ENCODE data around the gene NXF1. TPM values are rescaled to one million over a fixed set of nuclear protein-coding genes. Genes with fewer than 3 reads are reported as not detected.
A peak's percentile ranks its signal among the peaks of the same experiment; 100 is the strongest.

Gene NXF1
- total and polyA plus RNA-seq, 2 of the 13 experiments (the other 11 are each of a cell fraction or from before 2014, with no cell fraction given), result 30.4 to 30.9 TPM

DNA sequence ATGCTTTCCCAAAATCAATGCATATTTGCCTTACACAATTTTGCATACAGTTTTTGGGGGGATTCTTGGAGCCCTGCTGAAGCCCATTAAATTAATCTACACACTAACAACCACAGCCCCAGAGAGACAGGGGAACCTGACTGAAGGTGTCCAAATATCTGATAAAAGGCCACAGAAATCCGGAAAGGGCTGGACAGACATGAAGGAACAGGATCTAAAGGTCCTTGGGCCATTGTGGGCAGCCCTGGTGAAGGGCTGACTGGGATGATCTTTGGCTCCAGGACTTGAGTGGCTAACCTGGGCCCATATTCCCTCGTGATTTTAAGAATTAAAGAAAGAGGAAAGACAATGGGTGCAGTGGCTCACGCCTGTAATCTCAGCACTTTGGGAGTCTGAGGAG, 40.9 kb upstream of the NXF1 start:
- Histone ChIP-seq H3K9ac (ENCODE audit: insufficient read depth, low read depth, low read length) (0 out of 2 replicates have a peak overlapping the region, but pooled peaks have one; percentile 8), H3K79me2 (ENCODE audit: insufficient read depth, low read length) (no peaks in the 10 kb centered on the region), H3K27ac (ENCODE audit: extremely low read length, insufficient read depth, low read length) (peak overlapping the region; percentile 48), H3K4me1 (ENCODE audit: insufficient read depth, low read length) (peaks cover 50% of the 10 kb centered on the region), H3K9me3 (ENCODE audit: low read length) (no peaks in the 10 kb centered on the region), H3K36me3 (replicated peaks in 1 of 2; ENCODE audit: control insufficient read depth in 1 of 2, insufficient read depth in 2 of 2, low read length in 2 of 2) (no peaks in the 10 kb centered on the region), H3K27me3 (ENCODE audit: control insufficient read depth in 1 of 2, insufficient read depth in 2 of 2, low read length in 2 of 2) (no peaks in the 10 kb centered on the region), H3K4me3 (replicated peaks in 1 of 3; ENCODE audit: insufficient read depth in 1 of 3, low read depth in 2 of 3, low read length in 3 of 3) (no peak overlapping the region), H3K4me2 (ENCODE audit: low read depth, low read length) (peak overlapping the region; percentile 23; the same call in 1 of the 2 replicates), H2AFZ (ENCODE audit: low read length) (no peak overlapping the region), H4K20me1 (ENCODE audit: insufficient read depth, low read length) (no peaks in the 10 kb centered on the region)
- FAIRE-seq (no peak), DNase-seq (ENCODE audit: low spot score) (peak; percentile 69), ATAC-seq (peak; percentile 5; the same call in 1 of the 3 replicates)
- ChIA-PET CTCF (ENCODE audit: low intra/inter-chr PET ratio, low total read pairs) (no interaction called here), POLR2A (interaction anchor here (4.9 kb wide), 1 partner anchor 10 kb away, joined by 51 read pairs; no protein-coding TSS in a partner anchor)
- 25% methylated on average over 3 of the region's 3 CpGs for WGBS (ENCODE audit: low lambda C conversion rate)
- in situ Hi-C loops (cut with HindIII; ENCODE audit: extremely low pct_ligation_motif_present, low pct_unique_long_range_greater_than_20kb), result no loop called here
- intact Hi-C loops (cut with micrococcal nuclease; ENCODE audit: unreplicated experiment), result no loop called here
- no TSS peak for BruUV-seq (replicated peaks)
- TF ChIP-seq SAP130 (CRISPR knock-in tag; IDR thresholded peaks at IDR 0.05; ENCODE audit: low read depth) (peak; percentile 39; the same call in 1 of the 2 replicates), SOX13 (IDR thresholded peaks at IDR 0.05) (no peak), SOX13 (CRISPR knock-in tag; conservative IDR thresholded peaks at IDR 0.05 in 1 of 2, IDR thresholded peaks at IDR 0.05 in 1 of 2) (peak in 1 of 2 experiments; percentile 32; a peak in 1 of 4 replicates), HNF4A (CRISPR knock-in tag; IDR thresholded peaks at IDR 0.05) (peak; percentile 82), JUNB (CRISPR knock-in tag; IDR thresholded peaks at IDR 0.05; ENCODE audit: borderline replicate concordance) (no peak), ETV5 (CRISPR knock-in tag; IDR thresholded peaks at IDR 0.05; ENCODE audit: borderline replicate concordance) (peak; percentile 66; the same call in 1 of the 2 replicates), ZNF644 (CRISPR knock-in tag; IDR thresholded peaks at IDR 0.05; ENCODE audit: low read depth) (0 out of 2 replicates have a peak, but pooled peaks have one; percentile 53), CEBPG (CRISPR knock-in tag; IDR thresholded peaks at IDR 0.05) (peak; percentile 74), MED1 (CRISPR knock-in tag; IDR thresholded peaks at IDR 0.05) (peak; percentile 44; the same call in 1 of the 2 replicates), GATAD2A (CRISPR knock-in tag; IDR thresholded peaks at IDR 0.05) (peak; percentile 44; the same call in 1 of the 2 replicates), PHB2 (IDR thresholded peaks at IDR 0.05; ENCODE audit: partially characterized antibody) (no peak), EP300 (IDR thresholded peaks at IDR 0.05; ENCODE audit: low read depth in 2 of 2, low read length in 2 of 2) (peak in 1 of 2 experiments; percentile 48; a peak in 1 of 4 replicates), EP300 (CRISPR knock-in tag; IDR thresholded peaks at IDR 0.05; ENCODE audit: borderline replicate concordance) (no peak), SP5 (CRISPR knock-in tag; IDR thresholded peaks at IDR 0.05; ENCODE audit: borderline replicate concordance, low read depth) (peak; percentile 70; the same call in 1 of the 2 replicates), HNRNPUL1 (IDR thresholded peaks at IDR 0.05; ENCODE audit: low read depth, low read length) (no peak), ZNF629 (CRISPR knock-in tag; conservative IDR thresholded peaks at IDR 0.05) (no peak), TEAD3 (CRISPR knock-in tag; optimal IDR thresholded peaks at IDR 0.05; ENCODE audit: borderline replicate concordance) (peak; percentile 33), MED8 (CRISPR knock-in tag; IDR thresholded peaks at IDR 0.05; ENCODE audit: insufficient replicate concordance) (no peak), ZNF766 (CRISPR knock-in tag; IDR thresholded peaks at IDR 0.05; ENCODE audit: borderline replicate concordance) (no peak), MATR3 (CRISPR knock-in tag; IDR thresholded peaks at IDR 0.05) (no peak)
- TF ChIP-seq, protein P1, sequence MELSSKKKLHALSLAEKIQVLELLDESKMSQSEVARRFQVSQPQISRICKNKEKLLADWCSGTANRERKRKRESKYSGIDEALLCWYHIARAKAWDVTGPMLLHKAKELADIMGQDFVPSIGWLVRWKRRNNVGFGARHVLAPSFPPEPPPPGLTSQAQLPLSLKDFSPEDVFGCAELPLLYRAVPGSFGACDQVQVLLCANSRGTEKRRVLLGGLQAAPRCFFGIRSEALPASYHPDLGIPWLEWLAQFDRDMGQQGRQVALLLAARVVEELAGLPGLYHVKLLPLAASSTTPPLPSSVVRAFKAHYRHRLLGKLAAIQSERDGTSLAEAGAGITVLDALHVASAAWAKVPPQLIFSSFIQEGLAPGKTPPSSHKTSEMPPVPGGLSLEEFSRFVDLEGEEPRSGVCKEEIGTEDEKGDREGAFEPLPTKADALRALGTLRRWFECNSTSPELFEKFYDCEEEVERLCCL (CRISPR knock-in tag; IDR thresholded peaks at IDR 0.05; ENCODE audit: borderline replicate concordance), result no peak
- TF ChIP-seq, protein P2, sequence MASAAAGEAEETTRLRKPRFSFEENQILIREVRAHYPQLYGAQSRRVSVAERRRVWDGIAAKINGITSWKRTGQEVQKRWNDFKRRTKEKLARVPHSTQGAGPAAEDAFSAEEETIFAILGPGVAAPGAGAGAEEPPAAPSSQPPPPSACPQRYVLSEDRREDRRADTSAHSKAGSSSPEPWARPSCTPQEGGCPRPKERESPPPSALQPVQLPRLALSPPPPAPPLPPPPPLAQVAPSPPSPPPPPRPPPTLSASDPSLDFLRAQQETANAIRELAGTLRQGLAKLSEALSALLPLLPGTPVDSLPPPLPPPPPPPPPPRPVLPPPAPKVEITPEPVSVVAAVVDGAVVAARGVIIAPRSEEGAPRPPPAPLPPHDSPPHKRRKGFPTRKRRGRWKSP (CRISPR knock-in tag; IDR thresholded peaks at IDR 0.05), result no peak
